HG03139 (cell line): Measurements from ENCODE around the gene TMEM200C.

Experiments used
- ATAC-seq: cut with Tn5 transposase; IDR thresholded peaks from one replicate; pipeline ENCODE4 v1.9.1; 2021; ENCODE audit not compliant: unreplicated experiment

TMEM200C gene

DNA sequence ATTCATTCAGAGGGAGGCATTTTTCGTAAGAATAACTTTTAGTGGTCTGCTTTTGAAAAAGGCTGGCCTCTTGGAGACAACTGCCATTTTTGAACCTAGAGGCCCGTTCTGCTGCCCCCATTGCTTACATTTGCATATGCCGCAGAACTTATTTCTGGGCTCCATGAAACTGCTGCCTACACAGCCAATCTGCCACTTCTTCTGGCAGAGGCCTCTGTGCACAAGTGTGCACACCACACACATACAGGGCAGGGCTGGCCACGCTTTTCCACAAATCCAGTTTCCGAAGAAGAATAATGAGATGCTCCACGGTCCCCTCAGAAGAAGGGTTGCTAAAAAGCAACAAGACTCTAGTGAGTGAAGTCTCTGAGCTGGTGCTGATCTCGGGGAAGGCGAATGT lies 56.2 kb downstream of the TMEM200C start:
- ATAC-seq: no peak
